Renal cortex interstitium (tissue), 11 donors: ENCODE measurements around the gene MVB12B. TPM values are rescaled to one million over a fixed set of nuclear protein-coding genes. Genes with fewer than 3 reads are reported as not detected.
"Not testable (repeated sequence)": the region's sequence is repeated elsewhere in the genome, so short reads cannot be mapped to it uniquely, and the experiment has no call there.

Experiments used
- DNase-seq, 11 donors: peaks; one replicate each; pipeline ENCODE4 v3.0.0-alpha.2; 2013; ENCODE audit warnings: low read depth in 9 of 11, low spot score in 4 of 11; ENCODE audit errors: extremely low read depth in 1 of 11
- polyA plus RNA-seq, 3 donors: library from polyadenylated mRNA; unstranded; fragments of 120-200 nt; gene quantifications; one replicate each; pipeline ENCODE4 v1.2.1, GENCODE V29; 2013; ENCODE audit not compliant: insufficient read length in 3 of 3

Gene MVB12B
- polyA plus RNA-seq, 3 donors = 15.4 to 19.3 (median 16.3) TPM

GRCh38 chr9:126545106-126545505 lies 218.5 kb downstream of the MVB12B start:
- no peak for DNase-seq

GRCh38 chr9:126546036-126546435 lies 219.4 kb downstream of the MVB12B start:
- no peak for DNase-seq

- no peak for DNase-seq
Measured at GRCh38 chr9:126548312-126548711, 221.7 kb downstream of the MVB12B start.

- DNase-seq = no peak
Measured at GRCh38 chr9:126549246-126550006, 222.8 kb downstream of the MVB12B start.

- no peak for DNase-seq
Measured at GRCh38 chr9:126550891-126551351, 224.3 kb downstream of the MVB12B start.

GRCh38 chr9:126551812-126552211 lies 225.2 kb downstream of the MVB12B start:
- DNase-seq = no peak

GRCh38 chr9:126554292-126554691 lies 227.7 kb downstream of the MVB12B start:
- DNase-seq = no peak

- DNase-seq = not testable (repeated sequence)
Measured at GRCh38 chr9:126555421-126555820, 228.8 kb downstream of the MVB12B start.
